Measurements from ENCODE around the gene MPRIP. TPM values are rescaled to one million over a fixed set of nuclear protein-coding genes. Genes with fewer than 3 reads are reported as not detected.

Gene MPRIP
- total and polyA plus RNA-seq, 2 donors (not counting 3 experiments of a cell fraction or from before 2014, with no cell fraction given) = 94.6 to 246 TPM

- peak; percentile 40 for FAIRE-seq
- ChIA-PET CTCF (no interaction called here), POLR2A (no interaction called here)
- H2AFZ ChIP-seq (ENCODE audit: low read depth, low read length) = no peak overlapping the region
- no TSS peak for BruUV-seq (replicated peaks)
- peaks cover 85% of the 10 kb centered on the region for H3K79me2 ChIP-seq (ENCODE audit: control insufficient read depth, insufficient read depth, low read length)
- dilution Hi-C loops (cut with MboI; ENCODE audit: extremely low pct_ligation_motif_present, low sequenced_read_pairs) = no loop called here
- no peak overlapping the region for H3K4me3 ChIP-seq (replicated peaks in 1 of 3; ENCODE audit: insufficient read depth in 1 of 3, low read depth in 1 of 3, low read length in 3 of 3)
- DNase-seq (ENCODE audit: low read depth, low spot score) = no peak
- no peaks in the 10 kb centered on the region for H3K27me3 ChIP-seq (ENCODE audit: control insufficient read depth in 2 of 2, insufficient read depth in 2 of 2, low read length in 2 of 2)
- intact Hi-C loops (cut with micrococcal nuclease) = no loop called here
- H3K9me3 ChIP-seq (replicated peaks; ENCODE audit: control insufficient read depth, insufficient read depth, low read length) = no peaks in the 10 kb centered on the region
- TF ChIP-seq CTCF (IDR thresholded peaks at IDR 0.05; ENCODE audit: extremely low read depth in 1 of 2, insufficient read depth in 1 of 2, low read depth in 1 of 2, low read length in 2 of 2) (no peak), POLR2AphosphoS5 (IDR thresholded peaks at IDR 0.05; ENCODE audit: insufficient read depth, low read depth, low read length) (no peak), FOS (IDR thresholded peaks at IDR 0.05; ENCODE audit: borderline replicate concordance, insufficient read depth, low read length) (no peak), MYC (IDR thresholded peaks at IDR 0.05; ENCODE audit: low read depth, low read length) (no peak), JUN (IDR thresholded peaks at IDR 0.05; ENCODE audit: borderline replicate concordance, insufficient read depth, insufficient read length, low read depth) (no peak), EZH2 (IDR thresholded peaks at IDR 0.05; ENCODE audit: borderline replicate concordance, low read depth, low read length, severe bottlenecking) (no peak), POLR2A (IDR thresholded peaks at IDR 0.05; ENCODE audit: low read depth, low read length) (no peak), GATA2 (IDR thresholded peaks at IDR 0.05; ENCODE audit: insufficient read depth, insufficient read length, low read depth, low read length) (no peak)
- TF ChIP-seq, protein P1, sequence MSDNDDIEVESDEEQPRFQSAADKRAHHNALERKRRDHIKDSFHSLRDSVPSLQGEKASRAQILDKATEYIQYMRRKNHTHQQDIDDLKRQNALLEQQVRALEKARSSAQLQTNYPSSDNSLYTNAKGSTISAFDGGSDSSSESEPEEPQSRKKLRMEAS (IDR thresholded peaks at IDR 0.05; ENCODE audit: insufficient read depth, insufficient read length) = no peak
- peaks cover 0 to 2% of the 10 kb centered on the region in 2 experiments for H3K36me3 ChIP-seq (ENCODE audit: control insufficient read depth in 2 of 2, extremely low read depth in 1 of 2, insufficient read depth in 2 of 2, low read length in 2 of 2)
- no peaks in the 10 kb centered on the region for H3K4me1 ChIP-seq (ENCODE audit: control insufficient read depth, extremely low read depth, insufficient read depth, low read length)
- no peaks in the 10 kb centered on the region for H3K9me1 ChIP-seq (replicated peaks; ENCODE audit: control insufficient read depth, extremely low read depth, insufficient read depth, low read length)
- no peak overlapping the region for H3K27ac ChIP-seq (ENCODE audit: insufficient read depth, low read depth, low read length)
- no peak overlapping the region for H3K4me2 ChIP-seq (ENCODE audit: insufficient read depth, low read length)
- no peaks in the 10 kb centered on the region for H4K20me1 ChIP-seq (replicated peaks; ENCODE audit: control insufficient read depth, extremely low read depth, insufficient read depth, low read length)
- no peak overlapping the region for H3K9ac ChIP-seq (replicated peaks; ENCODE audit: extremely low read depth, insufficient read depth, low read length)
Measured at GRCh38 chr17:17104036-17104435, 61.8 kb downstream of the MPRIP start.

Measured in endothelial cell of umbilical vein (primary cell).